ENCODE results near the gene MYO9B.
"Not testable (repeated sequence)": the region's sequence is repeated elsewhere in the genome, so short reads cannot be mapped to it uniquely, and the experiment has no call there.

The MYO9B gene

DNA sequence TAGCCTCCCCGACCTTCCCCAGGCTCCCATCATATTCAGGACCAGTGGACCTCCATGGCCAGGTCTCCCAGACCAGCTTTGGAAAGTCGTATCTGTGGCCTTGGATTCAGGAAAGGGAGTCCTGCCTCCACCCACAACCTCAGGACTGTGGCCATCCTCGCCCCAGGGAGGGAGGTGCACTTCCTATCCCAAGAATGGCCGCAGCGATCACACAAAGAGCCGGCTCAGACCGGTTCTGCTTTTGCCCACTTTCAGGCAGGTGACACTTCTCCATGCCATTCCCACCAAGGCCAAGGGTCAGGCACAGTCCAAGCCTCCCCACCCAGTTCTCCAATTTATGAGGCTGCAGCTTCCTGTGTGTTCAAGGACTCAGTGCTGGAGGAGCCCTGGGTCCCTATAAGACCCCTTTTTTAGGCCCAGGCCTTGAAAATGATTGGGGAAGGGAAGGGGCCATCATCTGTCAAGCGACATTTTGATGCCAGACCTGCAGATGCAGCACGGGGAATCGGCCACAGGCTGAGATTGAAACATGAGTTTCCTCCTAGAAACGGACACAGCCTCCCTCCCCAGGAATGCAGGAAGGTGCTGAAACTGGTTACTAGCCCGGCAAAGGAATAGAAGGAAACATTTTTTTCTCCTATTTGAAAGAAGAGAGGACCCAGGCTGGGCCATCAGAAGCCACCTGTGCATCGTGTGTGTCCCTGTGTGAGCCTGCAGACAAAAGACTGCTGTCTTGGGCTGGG lies 74.0 kb downstream of the MYO9B start:
- no peak for DNase-seq

DNA sequence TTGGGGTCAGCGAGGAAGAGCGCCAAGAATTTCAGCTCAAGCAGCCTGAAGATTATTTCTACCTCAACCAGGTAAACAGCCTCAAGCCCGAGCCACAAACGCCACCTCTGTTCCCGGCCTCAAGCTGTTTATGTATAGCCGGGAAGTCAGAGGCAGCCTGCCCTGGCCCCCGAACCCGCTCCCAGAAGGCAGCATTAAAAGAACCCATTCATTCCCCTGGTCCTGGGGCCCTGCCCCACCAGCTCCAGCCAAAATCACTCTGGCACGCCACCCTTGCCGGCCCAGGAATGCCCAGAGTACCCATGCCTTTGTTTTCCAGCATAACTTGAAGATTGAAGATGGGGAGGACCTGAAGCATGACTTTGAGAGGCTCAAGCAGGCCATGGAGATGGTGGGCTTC lies 78.4 kb downstream of the MYO9B start:
- DNase-seq: no peak

DNA sequence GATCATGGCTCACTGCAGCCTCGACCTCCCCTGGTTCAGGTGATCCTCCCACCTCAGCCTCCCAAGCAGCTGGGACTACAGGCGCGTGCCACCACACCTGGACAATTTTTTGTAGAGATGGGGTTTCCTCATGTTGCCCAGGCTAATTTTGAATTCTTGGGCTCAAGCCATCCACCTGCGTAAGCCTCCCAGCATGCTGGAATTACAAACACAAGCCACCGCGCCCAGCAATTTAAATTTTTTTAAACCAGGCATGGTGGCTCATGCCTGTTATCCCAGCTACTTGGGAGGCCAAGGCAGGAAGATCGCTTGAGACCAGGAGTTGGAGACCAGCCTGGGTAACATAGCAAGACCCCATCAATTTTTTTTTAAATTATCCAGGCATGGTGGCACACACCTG lies 79.7 kb downstream of the MYO9B start:
- no peak for DNase-seq

DNA sequence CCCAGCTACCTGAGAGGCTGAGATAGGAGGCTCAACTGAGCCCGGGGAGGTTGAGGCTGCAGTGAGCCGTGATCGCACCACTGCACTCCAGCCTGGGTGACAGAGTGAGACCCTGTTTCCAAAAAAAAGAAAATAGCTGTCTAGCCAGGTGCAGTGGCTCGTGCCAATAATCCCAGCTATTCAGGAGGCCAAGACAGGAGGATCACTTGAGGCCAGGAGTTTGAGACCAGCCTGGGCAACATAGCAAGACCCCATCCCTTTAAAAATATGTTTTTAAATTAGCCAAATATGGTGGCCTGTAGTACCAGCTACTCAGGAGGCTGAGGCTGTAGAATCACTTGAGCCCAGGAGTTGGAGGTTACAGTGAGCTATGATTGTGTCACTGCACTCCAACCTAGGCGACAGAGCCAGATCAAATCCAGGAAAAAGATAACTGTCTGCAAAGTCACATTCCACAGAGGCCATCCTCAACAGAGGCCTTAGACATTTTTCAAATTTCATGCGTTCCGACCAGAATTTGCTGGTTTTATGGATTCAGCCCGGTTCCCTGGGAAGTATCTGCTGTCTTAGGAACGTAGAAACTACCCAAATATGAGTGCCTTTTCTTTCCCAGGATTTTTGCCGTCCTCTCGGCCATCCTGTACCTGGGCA lies 80.8 kb downstream of the MYO9B start:
- no peak for DNase-seq

DNA sequence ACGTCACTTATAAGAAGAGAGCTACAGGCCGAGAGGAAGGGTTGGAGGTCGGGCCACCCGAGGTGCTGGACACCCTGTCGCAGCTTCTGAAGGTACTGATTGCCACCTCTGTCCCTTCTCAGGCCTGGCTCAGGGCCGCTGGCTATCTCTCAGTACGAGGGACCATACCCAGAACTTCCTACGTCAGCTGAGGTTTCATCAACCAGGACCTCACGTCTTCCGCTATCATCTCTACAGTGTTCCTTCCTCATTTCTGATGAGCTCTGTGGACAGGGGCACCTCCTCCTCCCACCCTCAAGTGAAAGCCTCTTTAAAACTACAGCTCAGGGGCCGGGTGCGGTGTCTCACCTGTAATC lies 81.3 kb downstream of the MYO9B start:
- no peak for DNase-seq

DNA sequence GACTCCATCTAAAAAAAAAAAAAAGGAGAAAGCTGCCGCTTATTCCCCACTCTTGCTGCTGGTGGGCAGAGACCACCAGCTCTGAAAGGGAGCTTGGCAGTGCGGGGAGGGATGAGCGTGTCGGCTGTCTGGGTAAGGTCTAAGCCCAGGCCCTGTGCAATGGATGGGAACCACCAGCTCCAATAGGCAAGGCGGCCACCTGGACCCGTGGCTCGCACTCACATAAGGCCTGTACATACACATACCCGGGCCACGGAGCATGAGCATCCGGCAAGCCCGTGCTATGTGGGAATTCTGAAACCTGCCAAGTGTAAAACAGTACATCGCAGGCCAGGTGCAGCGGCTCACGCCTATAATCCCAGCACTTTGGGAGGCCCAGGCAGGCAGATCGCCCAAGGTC lies 83.0 kb downstream of the MYO9B start:
- DNase-seq: no peak

DNA sequence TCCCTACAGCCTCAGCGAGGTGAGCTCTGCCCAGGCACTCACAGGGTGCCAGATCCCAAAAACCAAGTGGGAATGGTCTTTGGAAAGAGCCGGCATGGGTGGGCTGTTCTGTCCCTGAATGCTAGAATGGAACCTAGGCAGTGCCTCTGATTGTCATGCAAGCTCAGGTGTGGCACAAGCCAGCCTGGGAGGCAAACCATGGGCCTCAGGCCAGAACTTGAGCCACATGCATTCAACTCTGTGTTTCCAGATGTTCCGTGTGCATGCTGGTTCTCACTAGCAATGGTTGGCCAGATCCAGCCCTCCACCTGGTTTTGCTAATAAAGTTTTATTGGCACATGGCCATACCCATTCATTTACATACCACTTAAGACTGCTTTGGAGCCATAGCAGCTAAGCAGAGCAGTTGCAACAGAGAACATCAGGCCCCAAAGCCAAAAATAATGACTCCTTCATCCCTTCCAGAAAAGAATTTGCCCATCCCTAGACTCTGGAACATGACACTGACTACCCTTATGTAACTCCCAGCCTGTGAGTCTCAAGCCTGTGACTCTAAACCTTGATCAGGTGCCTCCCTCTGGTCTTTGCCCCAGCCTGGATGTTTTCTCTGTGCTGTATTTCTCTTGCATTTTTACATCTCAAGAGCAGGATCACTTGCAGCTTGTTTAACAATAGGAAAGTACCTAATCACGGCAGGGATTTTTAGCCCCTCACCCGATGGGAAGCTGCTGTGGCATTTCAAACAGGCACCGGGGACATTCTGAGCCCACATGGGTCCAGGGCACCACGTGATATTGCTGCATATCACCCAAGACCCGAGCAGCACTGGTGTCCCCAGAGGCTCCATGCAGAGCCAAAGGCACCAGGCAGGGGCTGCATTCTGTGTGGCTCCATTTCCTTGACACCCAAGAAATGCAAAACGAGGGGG lies 84.2 kb downstream of the MYO9B start:
- no peak for DNase-seq

DNA sequence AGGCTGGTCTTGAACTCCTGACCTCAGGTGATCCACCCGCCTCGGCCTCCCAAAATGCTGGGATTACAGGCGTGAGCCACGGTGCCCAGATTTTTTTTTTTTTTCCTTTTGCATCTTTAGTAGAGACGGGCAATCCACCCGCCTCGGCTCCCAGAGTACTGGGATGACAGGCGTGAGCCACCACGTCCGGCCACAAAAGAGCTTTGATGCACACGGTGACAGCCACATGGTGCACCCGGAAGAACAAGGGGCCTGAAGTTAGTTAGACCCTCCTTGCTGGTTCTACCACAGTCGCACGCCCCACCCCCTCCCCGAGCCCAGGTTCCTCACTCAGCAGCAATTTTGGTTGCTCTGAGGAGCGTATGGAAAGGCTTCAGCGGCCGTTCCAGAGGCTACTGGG lies 85.3 kb downstream of the MYO9B start:
- DNase-seq: no peak

DNA sequence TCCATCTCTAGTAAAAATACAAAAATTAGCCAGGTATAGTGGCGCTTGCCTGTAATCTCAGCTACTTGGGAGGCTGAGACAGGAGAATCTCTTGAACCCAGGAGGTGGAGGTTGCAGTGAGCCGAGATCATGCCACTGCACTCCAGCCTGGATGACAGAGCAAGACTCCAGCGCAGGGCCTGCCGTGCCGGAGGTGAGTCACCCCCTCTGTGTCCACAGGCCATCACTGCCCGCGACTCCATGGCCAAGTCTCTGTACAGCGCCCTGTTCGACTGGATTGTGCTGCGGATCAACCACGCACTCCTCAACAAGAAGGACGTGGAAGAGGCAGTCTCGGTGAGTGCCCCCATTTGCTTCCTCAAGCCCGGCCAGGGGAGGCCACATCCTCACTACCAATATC lies 86.6 kb downstream of the MYO9B start:
- DNase-seq: not testable (repeated sequence)

DNA sequence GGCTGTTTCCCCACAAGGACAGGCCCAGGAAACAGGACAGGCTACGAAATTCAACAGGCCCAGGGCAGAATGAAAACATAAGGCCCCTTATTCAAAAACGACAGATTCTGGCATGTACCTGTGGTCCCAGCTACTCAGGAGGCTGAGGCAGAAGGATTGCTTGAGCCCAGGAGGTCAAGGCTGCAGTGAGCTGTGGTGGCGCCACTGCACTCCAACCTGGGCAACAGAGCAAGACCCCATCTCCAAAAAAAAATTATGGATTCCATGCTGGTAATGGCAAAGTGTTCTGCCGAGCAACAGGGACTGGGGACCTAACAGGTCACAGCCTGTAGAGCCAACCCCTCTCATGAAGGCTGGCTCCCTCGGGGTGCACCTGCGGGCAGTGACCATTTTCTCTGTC lies 87.0 kb downstream of the MYO9B start:
- no peak for DNase-seq

DNA sequence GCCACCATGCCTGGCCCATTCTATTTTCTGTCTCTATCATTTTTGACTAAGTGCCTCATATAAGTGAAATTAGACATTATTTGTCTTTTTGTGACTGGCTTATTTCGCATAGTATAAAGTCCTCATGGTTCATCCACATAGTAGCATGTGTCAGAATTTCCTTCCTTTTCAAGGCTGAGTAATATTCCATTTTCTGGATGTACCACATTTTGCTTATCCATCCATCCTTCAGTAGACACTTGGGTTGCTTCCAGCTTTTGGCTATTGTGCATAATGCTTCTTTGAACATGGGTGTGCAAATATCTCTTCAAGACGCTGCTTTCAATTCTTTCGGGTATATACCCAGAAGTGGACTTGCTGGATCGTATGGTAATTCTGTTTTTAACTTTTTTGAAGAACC lies 88.1 kb downstream of the MYO9B start:
- no peak for DNase-seq

DNA sequence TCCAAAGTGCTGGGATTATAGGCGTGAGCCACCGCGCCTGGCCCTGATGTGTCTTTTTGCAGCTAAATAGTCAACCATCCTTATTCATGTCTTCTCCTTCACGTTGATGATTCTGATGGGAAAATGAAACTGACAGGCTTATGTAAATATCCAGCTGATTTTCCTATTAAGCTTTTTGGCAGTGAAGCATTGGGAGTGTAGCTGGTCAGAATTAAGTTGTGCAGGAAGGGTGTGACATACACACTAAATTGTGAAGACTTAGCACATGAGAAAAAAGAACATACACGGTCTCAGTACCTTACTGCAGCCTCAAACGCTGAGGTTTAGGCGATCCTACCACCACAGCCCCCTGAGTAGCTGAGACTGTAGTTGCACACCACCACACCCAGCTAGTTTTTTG lies 89.1 kb downstream of the MYO9B start:
- DNase-seq: no peak

DNA sequence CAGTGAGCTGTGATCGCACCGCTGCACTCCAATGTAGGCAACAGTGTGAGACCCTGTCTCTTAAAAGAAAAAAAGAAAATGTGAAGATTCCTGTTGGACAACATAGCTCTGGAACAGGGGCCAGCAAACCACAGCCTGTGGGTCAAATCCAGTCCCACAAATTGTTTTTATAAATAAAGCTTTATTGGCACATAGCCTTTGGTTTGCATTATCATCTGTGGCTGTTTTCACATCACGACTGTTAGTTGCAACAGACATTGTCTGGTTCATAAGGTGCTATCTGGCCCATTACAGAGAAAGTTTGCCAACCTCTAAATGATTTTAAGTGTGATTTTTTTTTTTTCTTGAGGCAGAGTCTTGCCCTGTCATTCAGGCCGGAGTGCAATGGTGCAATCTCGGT lies 90.1 kb downstream of the MYO9B start:
- DNase-seq: no peak

DNA sequence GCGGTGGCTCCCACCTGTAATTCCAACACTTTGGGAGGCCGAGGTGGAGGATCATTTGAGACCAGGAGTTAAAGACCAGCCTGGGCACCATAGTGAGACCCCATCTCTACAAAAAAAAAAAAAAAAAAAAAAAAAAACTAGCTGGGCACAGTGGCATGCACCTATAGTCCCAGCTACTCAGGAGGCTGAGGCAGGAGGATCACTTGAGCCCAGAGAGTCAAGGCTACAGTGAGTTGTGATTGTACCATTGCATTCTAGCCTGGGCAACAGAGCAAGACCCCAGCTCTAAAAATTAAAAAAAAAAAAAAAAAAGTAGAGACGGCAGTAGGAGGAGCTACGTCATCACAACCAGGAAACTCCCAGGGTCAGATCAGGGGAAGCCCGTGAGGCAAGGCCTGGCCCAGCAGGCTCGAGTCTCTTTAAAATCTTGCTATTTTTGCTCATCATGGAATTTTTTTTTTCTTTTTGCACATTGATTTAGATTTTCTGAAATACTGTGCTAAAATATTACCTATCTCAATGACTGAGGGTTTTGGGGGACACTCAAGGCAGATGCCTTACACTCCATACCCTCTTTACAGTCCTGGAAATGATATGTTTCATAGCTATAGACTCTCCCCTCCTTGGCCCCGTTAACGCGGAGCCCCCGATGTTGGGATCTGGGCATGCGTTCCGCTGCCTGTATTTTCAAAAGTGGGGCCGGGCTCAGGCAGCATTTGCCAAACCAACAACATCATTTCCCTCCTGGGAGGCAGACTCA lies 95.1 kb downstream of the MYO9B start:
- DNase-seq: no peak

DNA sequence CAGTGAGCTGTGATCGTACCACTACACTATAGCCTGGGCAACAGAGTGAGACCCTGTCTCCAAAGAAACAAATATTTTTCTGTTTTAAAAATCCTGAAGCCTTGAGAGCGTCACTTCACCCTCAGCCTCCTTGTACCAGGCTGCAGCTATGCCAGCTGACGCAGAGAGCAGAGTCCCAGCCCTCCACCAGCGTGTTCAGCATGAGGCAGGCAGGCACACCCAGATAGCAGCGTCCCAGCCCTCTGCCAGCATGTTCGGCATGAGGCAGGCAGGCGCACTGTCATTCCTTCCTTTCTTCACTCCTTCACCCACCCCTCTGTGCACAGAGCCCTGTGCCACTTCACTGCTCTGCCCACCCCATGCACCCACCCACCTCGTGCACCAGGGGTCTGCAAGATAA lies 96.3 kb downstream of the MYO9B start:
- no peak for DNase-seq

DNA sequence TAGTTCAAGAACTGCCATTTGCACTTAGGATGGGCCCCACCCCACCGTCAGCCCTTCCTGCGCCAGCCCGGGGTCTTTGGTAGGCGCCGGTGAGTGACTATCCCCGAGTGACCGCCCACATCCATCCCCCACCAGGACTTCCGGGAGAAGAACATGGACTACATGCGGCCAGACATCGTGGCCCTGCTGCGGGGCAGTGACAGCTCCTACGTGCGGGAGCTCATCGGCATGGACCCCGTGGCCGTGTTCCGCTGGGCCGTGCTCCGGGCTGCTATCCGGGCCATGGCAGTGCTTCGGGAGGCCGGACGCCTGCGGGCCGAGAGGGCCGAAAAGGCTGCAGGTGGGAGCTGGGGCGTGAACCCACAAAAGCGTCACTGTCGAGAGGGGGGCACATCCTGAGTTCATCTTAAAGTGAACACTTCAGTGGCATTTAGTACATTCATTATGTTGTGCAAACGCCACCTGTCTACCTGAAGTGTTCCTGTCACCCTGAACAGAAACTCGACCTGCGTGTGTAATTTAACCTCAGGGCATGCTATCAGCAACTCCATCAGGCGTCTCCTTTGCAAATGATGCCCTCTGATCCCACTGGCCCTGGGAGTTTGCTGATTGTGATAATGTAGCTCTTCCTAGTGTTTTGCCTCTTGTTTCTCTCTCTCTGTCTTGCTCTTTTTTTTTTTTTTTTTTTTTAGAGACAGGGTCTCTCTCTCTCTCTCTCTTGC lies 97.2 kb downstream of the MYO9B start:
- no peak for DNase-seq

DNA sequence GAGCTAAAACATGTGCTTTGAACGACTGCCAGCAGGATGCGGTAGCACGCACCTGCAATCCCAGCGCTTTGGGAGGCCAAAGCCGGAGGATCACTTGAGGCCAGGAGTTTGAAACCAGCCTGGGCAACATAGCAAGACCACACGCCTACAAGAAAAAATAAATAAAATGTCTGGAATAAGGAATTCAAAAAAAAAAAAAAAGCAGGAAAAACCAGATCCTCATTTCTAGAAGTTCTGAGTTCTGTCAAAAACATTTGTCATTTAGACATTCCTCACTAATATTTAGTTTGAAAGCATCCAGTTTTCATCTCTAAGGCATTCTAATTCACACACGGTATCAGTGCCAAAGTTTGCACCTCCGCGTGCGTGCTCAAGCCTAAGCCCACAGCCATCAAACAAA lies 102.7 kb downstream of the MYO9B start:
- no peak for DNase-seq

DNA sequence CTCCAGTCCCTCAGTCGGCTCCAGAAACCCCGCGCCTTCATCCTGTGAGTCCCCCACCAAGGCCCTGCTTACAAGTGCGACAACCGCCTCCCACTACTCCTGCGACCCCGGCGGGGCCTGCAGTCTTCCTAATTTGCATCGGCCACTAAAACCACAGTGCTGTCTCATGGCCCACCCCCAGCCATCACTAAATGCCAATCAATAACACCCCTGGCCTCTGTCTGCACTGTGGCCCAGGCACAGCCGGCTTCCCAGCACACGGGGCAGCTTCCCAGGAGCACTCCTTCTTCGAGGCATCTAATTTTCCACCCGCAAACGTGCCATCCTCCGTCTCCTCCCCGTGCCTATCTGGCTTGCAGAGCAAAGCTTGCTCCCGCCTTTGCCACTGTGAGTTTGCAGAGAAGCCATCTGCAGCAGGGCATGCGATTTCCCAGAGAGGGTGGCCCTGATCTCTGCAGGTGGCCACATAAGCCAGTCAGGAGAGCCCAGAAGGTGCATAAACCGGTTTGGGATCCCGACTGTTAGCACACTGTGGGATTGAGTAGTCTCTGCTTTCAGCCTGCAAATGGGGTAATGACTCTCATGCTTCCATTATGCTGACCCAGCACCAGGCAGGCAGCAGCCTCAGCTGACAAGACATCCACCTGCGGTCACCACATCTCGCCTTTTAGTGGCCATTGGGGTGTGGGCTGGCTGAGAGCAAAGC lies 105.6 kb downstream of the MYO9B start:
- no peak for DNase-seq

DNA sequence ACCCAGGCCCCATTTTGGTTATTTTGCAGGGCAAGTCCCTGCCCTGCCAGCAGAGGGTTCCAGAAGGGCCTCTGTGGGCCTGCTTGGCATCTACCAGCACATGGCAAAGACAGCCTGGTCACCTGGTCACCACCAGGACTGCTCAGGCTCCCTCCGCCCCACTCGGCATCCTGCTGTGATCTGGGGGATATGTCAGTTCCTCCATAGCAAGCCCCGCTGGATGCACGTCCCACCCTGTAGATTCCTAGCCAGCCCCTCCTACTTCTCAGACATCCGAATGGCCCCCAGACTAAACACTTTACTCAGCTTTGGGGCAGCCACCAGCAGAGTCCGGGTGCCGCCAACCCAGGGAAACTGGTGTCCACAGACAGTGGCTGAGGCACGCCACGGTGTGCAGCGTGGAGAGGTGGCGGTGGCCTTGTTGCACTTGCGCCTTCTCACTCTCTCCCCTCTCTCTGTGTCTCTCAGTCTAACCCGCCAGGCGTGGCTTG lies 107.7 kb downstream of the MYO9B start:
- no peak for DNase-seq

DNA sequence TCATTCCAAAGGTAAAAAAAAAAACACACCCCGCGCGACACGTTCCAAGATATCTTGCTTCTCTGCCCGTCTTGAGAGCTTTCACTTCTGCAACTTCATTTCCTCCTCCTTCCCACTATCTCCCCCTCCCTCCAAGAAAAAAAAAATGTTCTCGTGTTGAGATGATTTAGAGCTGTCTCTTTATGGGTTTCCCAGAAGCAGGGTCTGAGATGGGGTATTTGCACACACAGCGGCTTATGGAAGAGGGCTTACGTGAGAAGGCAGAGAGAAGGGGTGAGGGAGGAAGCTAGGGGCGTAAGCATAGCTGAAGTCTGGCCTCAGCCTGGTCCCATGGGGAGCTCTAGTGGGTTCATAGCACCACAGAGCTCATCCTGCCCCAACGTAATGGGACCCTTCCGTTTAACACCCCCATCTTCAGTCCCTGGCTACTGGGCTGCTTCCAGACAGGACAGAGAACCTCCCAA lies 108.3 kb downstream of the MYO9B start:
- DNase-seq: no peak

DNA sequence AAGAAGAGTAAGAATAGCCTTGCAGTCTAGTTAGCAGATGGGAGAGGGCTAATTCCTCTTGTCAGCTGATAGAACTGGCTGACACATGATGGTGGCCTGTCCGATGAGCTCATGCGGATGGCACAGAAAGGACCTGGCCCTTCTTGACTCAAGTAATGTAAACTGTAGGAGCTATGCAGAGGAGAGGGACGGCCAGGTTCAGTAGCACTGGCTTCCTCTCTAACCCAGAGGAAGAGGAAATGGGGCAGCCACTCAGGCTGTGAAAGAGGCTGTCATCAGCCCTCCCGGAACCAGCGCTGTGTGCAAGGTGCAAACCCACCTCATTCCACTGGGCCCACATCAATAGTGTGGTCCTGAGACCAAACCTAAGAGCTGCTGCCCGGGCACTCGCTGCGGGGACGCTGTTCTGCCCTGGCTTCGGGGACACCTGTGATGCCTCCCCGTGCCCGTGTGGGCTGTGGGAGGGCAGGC lies 108.8 kb downstream of the MYO9B start:
- no peak for DNase-seq
